Nephron (organoid): Measurements from ENCODE around the gene BAMBI.

Experiments
- H3K27ac Mint-ChIP-seq, 3 experiments: 2 replicates each; pipeline ENCODE4 v1.8.0; 2020; ENCODE audit warnings: mixed read lengths in 3 of 3, mild to moderate bottlenecking in 2 of 3, moderate library complexity in 1 of 3
- H3K27me3 Mint-ChIP-seq: 2 replicates; pipeline ENCODE4 v1.8.0; 2021; ENCODE audit warnings: low read depth, mild to moderate bottlenecking, moderate library complexity, mixed read lengths
- H3K36me3 Mint-ChIP-seq: 2 replicates; pipeline ENCODE4 v1.8.0; 2020; ENCODE audit warnings: low read depth, mixed read lengths
- H3K4me1 Mint-ChIP-seq: 2 replicates; pipeline ENCODE4 v1.8.0; 2020; ENCODE audit warnings: mixed read lengths
- H3K4me3 Mint-ChIP-seq, 3 experiments: 2 replicates each; pipeline ENCODE4 v1.8.0; 2020; ENCODE audit warnings: mild to moderate bottlenecking in 3 of 3, mixed read lengths in 3 of 3, moderate library complexity in 2 of 3
- H3K9me3 Mint-ChIP-seq: 2 replicates; pipeline ENCODE4 v1.8.0; 2020; ENCODE audit warnings: mixed read lengths
- CTCF ChIP-seq, 3 experiments: fragments of 200-600 bp; sonication (generic); IDR thresholded peaks; one replicate each; pipeline ENCODE4 v1.5.0; 2021; ENCODE audit warnings: antibody characterized with exemption in 3 of 3; ENCODE audit not compliant: unreplicated experiment in 3 of 3

The BAMBI gene

GRCh38 chr10:28676968-28677887, at the start of gene BAMBI:
BAMBI (plus strand) TSS chr10:28677521; CDS start chr10:28677898, 377 bp downstream.
- Mint-ChIP-seq H3K36me3 (peaks cover 12% of the 10 kb centered on the region), H3K4me1 (peaks cover 27% of the 10 kb centered on the region), H3K27ac (peak within 1 kb of the TSS; percentile 60 to 94 (median 83))

GRCh38 chr10:28628184-28628893, 49.0 kb upstream of the BAMBI start:
- H3K27ac Mint-ChIP-seq, result no peak overlapping the region
- peak; percentile 89 to 91 (median 90) for TF ChIP-seq CTCF (IDR thresholded peaks at IDR 0.05; ENCODE audit: unreplicated experiment in 3 of 3)
- peaks cover 14% of the 10 kb centered on the region for H3K27me3 Mint-ChIP-seq
- H3K4me1 Mint-ChIP-seq, result no peaks in the 10 kb centered on the region
- peaks cover 4% of the 10 kb centered on the region for H3K36me3 Mint-ChIP-seq
- no peak overlapping the region for H3K4me3 Mint-ChIP-seq
- H3K9me3 Mint-ChIP-seq, result no peaks in the 10 kb centered on the region

More at GRCh38 chr10:28676968-28677887, at the start of gene BAMBI:
- Mint-ChIP-seq H3K27me3 (peaks cover 31% of the 10 kb centered on the region), H3K9me3 (no peaks in the 10 kb centered on the region), H3K4me3 (peak within 1 kb of the TSS; percentile 94 to 97 (median 97))
- TF ChIP-seq CTCF (IDR thresholded peaks at IDR 0.05; ENCODE audit: unreplicated experiment in 3 of 3), result peak; percentile 53 to 64 (median 56)

- Mint-ChIP-seq H3K9me3 (no peaks in the 10 kb centered on the region), H3K27me3 (peaks cover 15% of the 10 kb centered on the region), H3K36me3 (no peaks in the 10 kb centered on the region), H3K4me3 (no peak overlapping the region), H3K4me1 (no peaks in the 10 kb centered on the region), H3K27ac (no peak overlapping the region)
- no peak for TF ChIP-seq CTCF (IDR thresholded peaks at IDR 0.05; ENCODE audit: unreplicated experiment in 3 of 3)
Observed at GRCh38 chr10:28631896-28632583, 45.3 kb upstream of the BAMBI start.

GRCh38 chr10:28632584-28632945, 44.8 kb upstream of the BAMBI start:
- Mint-ChIP-seq H3K4me1 (no peaks in the 10 kb centered on the region), H3K36me3 (no peaks in the 10 kb centered on the region), H3K4me3 (no peak overlapping the region), H3K27me3 (peaks cover 15% of the 10 kb centered on the region), H3K27ac (no peak overlapping the region), H3K9me3 (no peaks in the 10 kb centered on the region)
- no peak for TF ChIP-seq CTCF (IDR thresholded peaks at IDR 0.05; ENCODE audit: unreplicated experiment in 3 of 3)

GRCh38 chr10:28633750-28634149, 43.6 kb upstream of the BAMBI start:
- Mint-ChIP-seq H3K9me3 (no peaks in the 10 kb centered on the region), H3K36me3 (no peaks in the 10 kb centered on the region), H3K4me3 (no peak overlapping the region), H3K4me1 (no peaks in the 10 kb centered on the region), H3K27me3 (peaks cover 15% of the 10 kb centered on the region), H3K27ac (no peak overlapping the region)
- TF ChIP-seq CTCF (IDR thresholded peaks at IDR 0.05; ENCODE audit: unreplicated experiment in 3 of 3), result no peak
